Parathyroid adenoma (tissue), 2 donors: ENCODE measurements around the gene CHST11.

Experiments used
- H2AFZ ChIP-seq: fragments of 300-600 bp; sonication (generic); one replicate; pipeline ENCODE4 v1.7.0; 2017; ENCODE audit warnings: antibody characterized with exemption, mild to moderate bottlenecking
- H3K27ac ChIP-seq: fragments of 300-600 bp; sonication (generic); one replicate; pipeline ENCODE4 v1.7.0; 2017
- H3K27me3 ChIP-seq: fragments of 300-600 bp; sonication (generic); one replicate; pipeline ENCODE4 v1.7.0; 2017; ENCODE audit warnings: low read length; ENCODE audit not compliant: control insufficient read depth, insufficient read depth
- H3K36me3 ChIP-seq: fragments of 300-600 bp; sonication (generic); one replicate; pipeline ENCODE4 v1.7.0; 2017; ENCODE audit warnings: low read length; ENCODE audit not compliant: control insufficient read depth, insufficient read depth
- H3K4me1 ChIP-seq: fragments of 300-600 bp; sonication (generic); one replicate; pipeline ENCODE4 v1.7.0; 2017; ENCODE audit warnings: control low read depth
- H3K4me2 ChIP-seq: fragments of 300-600 bp; sonication (generic); one replicate; pipeline ENCODE4 v1.7.0; 2017; ENCODE audit warnings: low read length
- H3K4me3 ChIP-seq: fragments of 300-600 bp; sonication (generic); one replicate; pipeline ENCODE4 v1.7.0; 2017; ENCODE audit warnings: low read depth, low read length
- H3K79me2 ChIP-seq: fragments of 300-600 bp; sonication (generic); one replicate; pipeline ENCODE4 v1.7.0; 2017; ENCODE audit warnings: control low read depth
- H3K9ac ChIP-seq: fragments of 300-600 bp; sonication (generic); one replicate; pipeline ENCODE4 v1.7.0; 2017; ENCODE audit warnings: mild to moderate bottlenecking
- H3K9me3 ChIP-seq: fragments of 300-600 bp; sonication (generic); one replicate; pipeline ENCODE4 v1.7.0; 2017; ENCODE audit warnings: low read length; ENCODE audit not compliant: control insufficient read depth
- CTCF ChIP-seq: fragments of 300-600 bp; sonication (generic); IDR thresholded peaks from one replicate; pipeline ENCODE4 v1.7.0; 2017; ENCODE audit warnings: antibody characterized with exemption, mild to moderate bottlenecking
- donor health status: primary hyperparathyroidism.

Gene CHST11

GRCh38 chr12:104488374-104488773 lies 31.6 kb downstream of the CHST11 start:
- H3K36me3 ChIP-seq, result no peaks in the 10 kb centered on the region
- TF ChIP-seq CTCF, result no peak
- H2AFZ ChIP-seq, result no peak overlapping the region
- no peaks in the 10 kb centered on the region for H3K4me1 ChIP-seq
- no peak overlapping the region for H3K4me3 ChIP-seq
- H3K9me3 ChIP-seq, result no peaks in the 10 kb centered on the region
- H3K9ac ChIP-seq, result no peak overlapping the region
- H3K4me2 ChIP-seq, result no peak overlapping the region
- no peaks in the 10 kb centered on the region for H3K27me3 ChIP-seq
- H3K79me2 ChIP-seq, result no peaks in the 10 kb centered on the region
- H3K27ac ChIP-seq, result no peak overlapping the region

GRCh38 chr12:104490186-104490585 lies 33.4 kb downstream of the CHST11 start:
- no peak overlapping the region for H3K9ac ChIP-seq
- H3K4me2 ChIP-seq, result no peak overlapping the region
- no peaks in the 10 kb centered on the region for H3K36me3 ChIP-seq
- no peaks in the 10 kb centered on the region for H3K27me3 ChIP-seq
- H3K4me3 ChIP-seq, result no peak overlapping the region
- H3K79me2 ChIP-seq, result no peaks in the 10 kb centered on the region
- H3K4me1 ChIP-seq, result no peaks in the 10 kb centered on the region
- TF ChIP-seq CTCF, result no peak
- no peak overlapping the region for H2AFZ ChIP-seq
- no peaks in the 10 kb centered on the region for H3K9me3 ChIP-seq
- no peak overlapping the region for H3K27ac ChIP-seq

- Histone ChIP-seq H3K4me3 (no peak overlapping the region), H3K79me2 (no peaks in the 10 kb centered on the region), H3K27me3 (no peaks in the 10 kb centered on the region), H3K4me1 (no peaks in the 10 kb centered on the region), H3K27ac (no peak overlapping the region), H3K4me2 (no peak overlapping the region), H2AFZ (no peak overlapping the region), H3K36me3 (no peaks in the 10 kb centered on the region), H3K9ac (no peak overlapping the region), H3K9me3 (no peaks in the 10 kb centered on the region)
- TF ChIP-seq CTCF, result no peak
Measured at GRCh38 chr12:104490850-104491249, 34.1 kb downstream of the CHST11 start.

GRCh38 chr12:104493496-104493895 lies 36.7 kb downstream of the CHST11 start:
- TF ChIP-seq CTCF, result no peak
- H3K27ac ChIP-seq, result no peak overlapping the region

GRCh38 chr12:104494137-104494792 lies 37.5 kb downstream of the CHST11 start:
- no peak for TF ChIP-seq CTCF
- Histone ChIP-seq H3K79me2 (no peaks in the 10 kb centered on the region), H2AFZ (no peak overlapping the region), H3K27me3 (no peaks in the 10 kb centered on the region), H3K4me3 (no peak overlapping the region), H3K4me1 (no peaks in the 10 kb centered on the region), H3K9me3 (no peaks in the 10 kb centered on the region), H3K4me2 (no peak overlapping the region), H3K36me3 (no peaks in the 10 kb centered on the region), H3K9ac (no peak overlapping the region), H3K27ac (no peak overlapping the region)

More at GRCh38 chr12:104493496-104493895, 36.7 kb downstream of the CHST11 start:
- H3K27me3 ChIP-seq, result no peaks in the 10 kb centered on the region
- no peak overlapping the region for H3K4me2 ChIP-seq
- no peaks in the 10 kb centered on the region for H3K79me2 ChIP-seq
- H2AFZ ChIP-seq, result no peak overlapping the region
- no peaks in the 10 kb centered on the region for H3K9me3 ChIP-seq
- no peak overlapping the region for H3K4me3 ChIP-seq
- no peaks in the 10 kb centered on the region for H3K36me3 ChIP-seq
- H3K9ac ChIP-seq, result no peak overlapping the region
- no peaks in the 10 kb centered on the region for H3K4me1 ChIP-seq
